Sigmoid colon (tissue), 4 donors: ENCODE data around the gene ROR1.

Source experiments
- EP300 ChIP-seq, 4 donors: sonication (generic); formaldehyde crosslinking; IDR thresholded peaks; one replicate each; pipeline ENCODE4 v1.6.1; 2017; ENCODE audit warnings: antibody characterized with exemption in 4 of 4
- TF ChIP-seq, protein P1 (sequence below), 4 experiments: fragments of 450-650 bp in 3 of 4; fragments of 200-600 bp in 1 of 4; IDR thresholded peaks; one replicate each; pipeline ENCODE4 v1.5.1; 2016 to 2019; ENCODE audit warnings: antibody characterized with exemption in 4 of 4, mild to moderate bottlenecking in 3 of 4, moderate library complexity in 2 of 4

DNA sequence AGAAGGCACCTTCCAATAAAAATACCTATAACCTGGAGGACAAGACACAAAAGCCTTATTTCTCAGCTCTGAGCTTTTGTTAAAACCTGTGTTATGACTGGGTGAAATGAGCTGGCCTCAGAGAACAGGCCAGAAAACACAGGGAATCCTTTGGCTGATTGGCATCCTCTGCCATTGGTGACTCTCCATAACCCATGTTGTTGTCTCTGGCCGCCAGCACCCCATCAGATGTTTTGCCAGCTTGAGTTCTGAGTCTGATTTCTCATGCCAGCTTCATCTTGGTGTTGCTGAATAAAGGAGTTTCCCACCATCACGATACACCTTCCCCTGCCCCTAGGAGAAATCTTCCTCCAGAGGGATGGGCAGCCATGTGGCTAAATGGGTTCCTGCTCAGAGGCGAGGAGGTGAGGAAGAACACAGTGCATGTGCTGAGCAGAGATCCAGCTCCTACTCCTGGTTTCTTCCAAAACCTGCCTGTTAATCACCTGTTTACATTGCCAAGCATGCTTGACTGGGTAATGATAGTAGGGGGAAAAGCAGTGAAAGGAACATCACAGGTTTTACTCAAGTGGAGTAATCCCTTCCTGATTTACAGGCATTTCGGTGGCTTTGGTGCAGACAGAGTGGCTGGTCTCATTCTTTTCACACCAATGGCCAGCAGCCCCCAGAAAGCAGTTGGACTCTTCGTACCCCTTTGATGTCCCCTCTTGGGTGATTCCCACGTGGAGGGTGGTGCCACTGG, 109.8 kb downstream of the ROR1 start:
- TF ChIP-seq, protein P1, sequence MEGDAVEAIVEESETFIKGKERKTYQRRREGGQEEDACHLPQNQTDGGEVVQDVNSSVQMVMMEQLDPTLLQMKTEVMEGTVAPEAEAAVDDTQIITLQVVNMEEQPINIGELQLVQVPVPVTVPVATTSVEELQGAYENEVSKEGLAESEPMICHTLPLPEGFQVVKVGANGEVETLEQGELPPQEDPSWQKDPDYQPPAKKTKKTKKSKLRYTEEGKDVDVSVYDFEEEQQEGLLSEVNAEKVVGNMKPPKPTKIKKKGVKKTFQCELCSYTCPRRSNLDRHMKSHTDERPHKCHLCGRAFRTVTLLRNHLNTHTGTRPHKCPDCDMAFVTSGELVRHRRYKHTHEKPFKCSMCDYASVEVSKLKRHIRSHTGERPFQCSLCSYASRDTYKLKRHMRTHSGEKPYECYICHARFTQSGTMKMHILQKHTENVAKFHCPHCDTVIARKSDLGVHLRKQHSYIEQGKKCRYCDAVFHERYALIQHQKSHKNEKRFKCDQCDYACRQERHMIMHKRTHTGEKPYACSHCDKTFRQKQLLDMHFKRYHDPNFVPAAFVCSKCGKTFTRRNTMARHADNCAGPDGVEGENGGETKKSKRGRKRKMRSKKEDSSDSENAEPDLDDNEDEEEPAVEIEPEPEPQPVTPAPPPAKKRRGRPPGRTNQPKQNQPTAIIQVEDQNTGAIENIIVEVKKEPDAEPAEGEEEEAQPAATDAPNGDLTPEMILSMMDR (IDR thresholded peaks at IDR 0.05): no peak
- TF ChIP-seq EP300 (IDR thresholded peaks at IDR 0.05): no peak
